PFSK-1 (cell line): ENCODE measurements around the gene BIVM.

Source experiments
- FOXP2 ChIP-seq: optimal IDR thresholded peaks from 2 replicates; pipeline ENCODE3; 2011; ENCODE audit warnings: borderline replicate concordance, control low read depth, inconsistent platforms; ENCODE audit not compliant: insufficient read depth; ENCODE audit errors: extremely low read length, extremely low read depth
- POLR2AphosphoS5 ChIP-seq: IDR thresholded peaks from 2 replicates; pipeline ENCODE4 v1.6.1; 2012; ENCODE audit warnings: low read depth, mild to moderate bottlenecking, control low read depth, low read length, moderate library complexity
- SIN3A ChIP-seq: IDR thresholded peaks from 2 replicates; pipeline ENCODE4 v1.6.1; 2012; ENCODE audit warnings: mild to moderate bottlenecking, low read length, moderate library complexity, borderline replicate concordance; ENCODE audit not compliant: insufficient read depth
- TAF1 ChIP-seq: IDR thresholded peaks from 2 replicates; pipeline ENCODE4 v1.6.1; 2012; ENCODE audit warnings: low read length, control low read depth, borderline replicate concordance; ENCODE audit not compliant: insufficient read depth
- TF ChIP-seq, protein P1 (sequence below), 2 experiments: IDR thresholded peaks; 2 replicates each; pipeline versions ENCODE4 v1.6.1 to v1.8.0; 2011 to 2012; ENCODE audit warnings: low read depth in 2 of 2, low read length in 2 of 2, control low read depth in 1 of 2, inconsistent platforms in 1 of 2, mild to moderate bottlenecking in 1 of 2, moderate library complexity in 1 of 2; ENCODE audit not compliant: insufficient read depth in 1 of 2

Gene BIVM

DNA sequence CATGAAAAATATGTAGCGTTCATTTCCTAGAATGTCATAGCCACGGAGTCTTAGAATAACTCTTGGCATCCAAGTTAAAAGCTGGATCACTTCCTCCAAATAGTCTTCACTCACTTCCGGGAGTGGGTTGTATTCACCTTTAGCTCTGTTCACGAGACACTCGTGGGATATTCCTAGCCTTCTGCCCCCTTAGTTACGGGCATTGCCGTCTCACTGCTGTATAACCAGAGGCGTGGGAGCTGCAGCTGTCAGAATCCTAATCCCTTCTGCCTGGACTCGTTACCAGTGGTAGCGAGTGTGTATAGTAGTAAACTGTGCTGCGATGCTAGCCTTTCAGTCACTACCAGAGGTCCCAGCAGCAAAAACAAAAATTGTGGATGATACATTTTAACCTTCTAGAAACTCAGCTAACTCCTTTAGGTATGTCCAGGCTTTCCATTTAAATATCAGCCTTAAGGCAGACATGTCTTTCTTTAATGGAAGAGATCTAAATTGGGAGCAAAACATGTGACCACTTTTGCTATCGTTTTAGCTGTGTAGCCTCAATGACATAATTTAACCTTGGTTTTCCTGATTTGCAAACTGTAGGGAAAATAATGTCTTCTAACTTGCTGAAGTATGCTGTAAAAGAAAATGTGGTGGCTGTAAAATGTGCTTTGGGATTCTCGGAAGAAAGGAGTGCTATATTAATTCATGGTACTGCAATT is 81.0 kb downstream of the BIVM start:
- no peak for TF ChIP-seq POLR2AphosphoS5
- no peak for TF ChIP-seq TAF1
- TF ChIP-seq FOXP2: no peak

DNA sequence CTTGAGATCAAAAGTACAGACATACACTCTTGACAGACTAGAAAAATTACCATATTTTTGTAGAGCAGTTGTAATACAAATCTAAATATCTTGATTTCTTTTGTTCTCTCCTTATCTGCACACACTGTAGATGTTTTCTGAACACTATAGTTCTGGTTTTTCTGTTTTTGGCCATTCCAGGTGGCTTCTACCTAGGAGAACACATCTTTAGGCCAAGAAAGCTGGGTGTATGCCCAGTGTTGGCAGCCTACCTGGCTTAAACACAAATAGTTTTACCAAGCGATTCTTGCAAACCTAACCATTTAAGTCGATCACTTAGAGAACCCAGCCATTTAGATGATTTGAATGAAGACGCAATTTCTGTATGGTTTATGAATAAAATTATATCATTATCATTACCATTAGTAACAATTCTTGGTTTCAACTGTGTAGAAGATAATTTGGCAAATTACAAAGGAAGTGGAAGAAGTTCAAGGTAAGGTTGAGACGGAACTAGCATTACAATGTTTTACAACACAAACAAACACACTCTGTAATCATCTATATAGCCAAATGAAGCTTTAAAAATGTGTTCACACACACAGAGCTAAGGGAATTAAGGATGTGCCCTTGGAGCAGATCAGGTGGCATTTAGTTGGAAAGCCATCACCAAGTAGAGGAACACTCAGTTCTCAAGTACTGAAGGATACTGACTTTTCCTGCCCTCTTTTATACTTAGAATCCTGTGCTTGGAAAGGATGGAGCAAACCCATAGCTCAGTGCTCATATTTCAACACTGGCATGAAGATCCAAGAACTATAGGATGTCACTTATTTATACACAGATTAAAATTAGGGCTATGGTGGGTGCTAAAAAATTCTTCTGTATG is 83.1 kb downstream of the BIVM start:
- TF ChIP-seq SIN3A (no peak), POLR2AphosphoS5 (no peak), FOXP2 (no peak), TAF1 (no peak)
- TF ChIP-seq, protein P1, sequence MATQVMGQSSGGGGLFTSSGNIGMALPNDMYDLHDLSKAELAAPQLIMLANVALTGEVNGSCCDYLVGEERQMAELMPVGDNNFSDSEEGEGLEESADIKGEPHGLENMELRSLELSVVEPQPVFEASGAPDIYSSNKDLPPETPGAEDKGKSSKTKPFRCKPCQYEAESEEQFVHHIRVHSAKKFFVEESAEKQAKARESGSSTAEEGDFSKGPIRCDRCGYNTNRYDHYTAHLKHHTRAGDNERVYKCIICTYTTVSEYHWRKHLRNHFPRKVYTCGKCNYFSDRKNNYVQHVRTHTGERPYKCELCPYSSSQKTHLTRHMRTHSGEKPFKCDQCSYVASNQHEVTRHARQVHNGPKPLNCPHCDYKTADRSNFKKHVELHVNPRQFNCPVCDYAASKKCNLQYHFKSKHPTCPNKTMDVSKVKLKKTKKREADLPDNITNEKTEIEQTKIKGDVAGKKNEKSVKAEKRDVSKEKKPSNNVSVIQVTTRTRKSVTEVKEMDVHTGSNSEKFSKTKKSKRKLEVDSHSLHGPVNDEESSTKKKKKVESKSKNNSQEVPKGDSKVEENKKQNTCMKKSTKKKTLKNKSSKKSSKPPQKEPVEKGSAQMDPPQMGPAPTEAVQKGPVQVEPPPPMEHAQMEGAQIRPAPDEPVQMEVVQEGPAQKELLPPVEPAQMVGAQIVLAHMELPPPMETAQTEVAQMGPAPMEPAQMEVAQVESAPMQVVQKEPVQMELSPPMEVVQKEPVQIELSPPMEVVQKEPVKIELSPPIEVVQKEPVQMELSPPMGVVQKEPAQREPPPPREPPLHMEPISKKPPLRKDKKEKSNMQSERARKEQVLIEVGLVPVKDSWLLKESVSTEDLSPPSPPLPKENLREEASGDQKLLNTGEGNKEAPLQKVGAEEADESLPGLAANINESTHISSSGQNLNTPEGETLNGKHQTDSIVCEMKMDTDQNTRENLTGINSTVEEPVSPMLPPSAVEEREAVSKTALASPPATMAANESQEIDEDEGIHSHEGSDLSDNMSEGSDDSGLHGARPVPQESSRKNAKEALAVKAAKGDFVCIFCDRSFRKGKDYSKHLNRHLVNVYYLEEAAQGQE (IDR thresholded peaks at IDR 0.05; ENCODE audit: insufficient read depth in 1 of 2, low read depth in 2 of 2, low read length in 2 of 2): no peak
